Lower lobe of right lung (tissue), 2 donors: ENCODE data around the gene SEPTIN1. TPM values are rescaled to one million over a fixed set of nuclear protein-coding genes. Genes with fewer than 3 reads are reported as not detected.

Experiments used
- ATAC-seq, 2 donors: fragments of 200-7000 bp; cut with Tn5 transposase; one replicate each; pipeline ENCODE4 v1.9.1; 2020 to 2022; ENCODE audit warnings: mild to moderate bottlenecking in 2 of 2, moderate library complexity in 2 of 2
- DNase-seq: peaks from one replicate; pipeline ENCODE4 v3.0.0-alpha.2; 2020
- H3K27ac ChIP-seq: fragments of 200-600 bp; one replicate; pipeline ENCODE4 v1.8.0; 2022
- H3K27me3 ChIP-seq: fragments of 200-600 bp; one replicate; pipeline ENCODE4 v1.8.0; 2022; ENCODE audit warnings: low read depth
- H3K36me3 ChIP-seq: fragments of 200-600 bp; one replicate; pipeline ENCODE4 v1.8.0; 2022; ENCODE audit warnings: mild to moderate bottlenecking
- H3K4me1 ChIP-seq: fragments of 200-600 bp; one replicate; pipeline ENCODE4 v1.8.0; 2022
- H3K4me3 ChIP-seq: fragments of 200-600 bp; one replicate; pipeline ENCODE4 v1.8.0; 2022; ENCODE audit warnings: mild to moderate bottlenecking
- H3K9me3 ChIP-seq: fragments of 200-600 bp; one replicate; pipeline ENCODE4 v1.8.0; 2022
- CTCF ChIP-seq: fragments of 200-600 bp; IDR thresholded peaks from one replicate; pipeline ENCODE4 v1.8.0; 2022; ENCODE audit warnings: antibody characterized with exemption, mild to moderate bottlenecking
- intact Hi-C: fragments of 100-400 bp; cut with DNase I; formaldehyde crosslinking; loops from one replicate; pipeline ENCODE4 v1.11.0; 2022
- total RNA-seq: library from RNA; stranded (reverse); fragmentation: NEBNext Ultra II Directional; extraction: Animal tissue kit (Norgen Biotek cat#: 25700); gene quantifications from one replicate; pipeline ENCODE4 v1.2.1, GENCODE V29; 2021
- donor health status: DM: no; HTN: yes; CAD: no; lungs with severe emphysema.

Gene SEPTIN1
- total RNA-seq, 1 donor from 2014 or later = 6.0 TPM

- peak; percentile 17 for TF ChIP-seq CTCF
- H3K4me3 ChIP-seq = peak overlapping the region; percentile 77
- H3K36me3 ChIP-seq = no peaks in the 10 kb centered on the region
- intact Hi-C loops = no loop called here
- H3K27me3 ChIP-seq = no peaks in the 10 kb centered on the region
- no peaks in the 10 kb centered on the region for H3K9me3 ChIP-seq
- DNase-seq = peak; percentile 99
- H3K4me1 ChIP-seq = peaks cover 22% of the 10 kb centered on the region
- peak overlapping the region; percentile 98 for H3K27ac ChIP-seq
- ATAC-seq = peak; percentile 98
Observed at GRCh38 chr16:30378236-30379157, 3.9 kb downstream of the SEPTIN1 start.

GRCh38 chr16:30377812-30378235 lies 4.5 kb downstream of the SEPTIN1 start:
- no peaks in the 10 kb centered on the region for H3K27me3 ChIP-seq
- peak; percentile 98 for DNase-seq
- no peaks in the 10 kb centered on the region for H3K36me3 ChIP-seq
- H3K9me3 ChIP-seq = no peaks in the 10 kb centered on the region
- H3K4me1 ChIP-seq = peaks cover 22% of the 10 kb centered on the region
- peak overlapping the region; percentile 77 for H3K4me3 ChIP-seq
- no peak for TF ChIP-seq CTCF
- intact Hi-C loops = no loop called here
- peak overlapping the region; percentile 98 for H3K27ac ChIP-seq
- ATAC-seq = peak; percentile 85 to 87

- Histone ChIP-seq H3K9me3 (no peaks in the 10 kb centered on the region), H3K27ac (peak overlapping the region; percentile 98), H3K4me3 (peak overlapping the region; percentile 77), H3K4me1 (peaks cover 22% of the 10 kb centered on the region), H3K27me3 (no peaks in the 10 kb centered on the region), H3K36me3 (no peaks in the 10 kb centered on the region)
- no peak for TF ChIP-seq CTCF
- no peak for DNase-seq
- intact Hi-C loops = no loop called here
- no peak for ATAC-seq
Observed at GRCh38 chr16:30377050-30377811, 5.1 kb downstream of the SEPTIN1 start.

- H3K27ac ChIP-seq = peak overlapping the region; percentile 98
Observed at GRCh38 chr16:30376461-30376902, 5.9 kb downstream of the SEPTIN1 start.

More at GRCh38 chr16:30376461-30376902, 5.9 kb downstream of the SEPTIN1 start:
- Histone ChIP-seq H3K36me3 (no peaks in the 10 kb centered on the region), H3K9me3 (no peaks in the 10 kb centered on the region), H3K4me1 (peaks cover 25% of the 10 kb centered on the region), H3K4me3 (no peak overlapping the region), H3K27me3 (no peaks in the 10 kb centered on the region)
- no peak for DNase-seq
- TF ChIP-seq CTCF = no peak
- intact Hi-C loops = no loop called here
- ATAC-seq = no peak
